MV-4-11 (cell line): Measurements from ENCODE around the gene TRANK1.
"Not testable (repeated sequence)": the region's sequence is repeated elsewhere in the genome, so short reads cannot be mapped to it uniquely, and the experiment has no call there.

Source experiments
- DNase-seq: peaks from one replicate; lab custom pipeline; 2025; lab: John Stamatoyannopoulos, UW

The TRANK1 gene

DNA sequence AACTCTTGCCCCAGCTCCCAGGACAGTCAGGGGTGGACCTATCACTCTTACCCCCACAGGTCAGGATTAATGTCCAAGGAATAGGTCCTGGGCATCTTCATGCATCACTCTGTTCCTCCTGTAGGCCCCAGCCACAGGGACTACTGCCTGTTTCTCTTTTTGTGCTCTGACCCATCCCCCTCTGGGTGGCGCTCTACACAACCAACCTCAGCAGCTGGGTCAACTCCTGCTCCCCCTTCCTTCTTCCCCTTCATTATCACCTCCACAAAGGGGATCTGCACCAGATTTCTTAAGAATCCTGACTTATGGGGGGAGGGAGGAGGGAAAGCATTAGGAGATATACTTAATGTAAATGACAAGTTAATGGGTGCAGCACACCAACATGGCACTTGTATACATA lies 12.2 kb upstream of the TRANK1 start:
- DNase-seq = no peak

- DNase-seq = no peak
These were observed 11.3 kb upstream of the TRANK1 start for GRCh38 chr3:36956155-36956554.

DNA sequence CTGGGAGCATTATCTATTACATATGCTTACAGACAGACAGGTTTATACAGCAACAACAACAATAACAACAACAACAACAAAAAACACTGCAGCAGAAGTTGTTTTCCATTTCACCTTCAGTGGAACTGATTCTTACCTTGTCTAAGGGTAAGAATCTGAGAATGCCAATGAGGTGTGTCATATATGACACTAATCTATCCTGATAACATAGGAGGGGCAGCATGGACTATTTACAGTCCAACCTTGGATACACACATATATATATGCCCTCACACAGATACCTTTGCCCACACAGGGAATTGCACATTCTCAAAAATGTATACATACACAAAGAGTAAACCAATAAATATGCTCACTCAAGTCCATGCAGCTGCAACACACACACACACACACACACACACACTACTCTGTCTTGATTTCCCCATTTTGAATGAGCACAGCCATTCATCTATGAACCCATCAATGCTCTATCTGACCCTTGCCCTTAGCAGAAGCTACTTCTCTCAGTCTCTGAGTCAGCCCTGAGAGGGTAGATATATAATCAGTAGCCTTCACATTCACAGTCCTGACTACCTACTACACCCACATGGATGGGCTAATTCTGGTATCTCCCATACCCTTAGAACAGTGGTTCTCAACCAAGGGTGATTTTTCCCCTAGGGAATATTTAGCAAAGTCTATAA lies 9.7 kb upstream of the TRANK1 start:
- DNase-seq = no peak

GRCh38 chr3:36947814-36948213 lies 3.0 kb upstream of the TRANK1 start:
- not testable (repeated sequence) for DNase-seq

DNA sequence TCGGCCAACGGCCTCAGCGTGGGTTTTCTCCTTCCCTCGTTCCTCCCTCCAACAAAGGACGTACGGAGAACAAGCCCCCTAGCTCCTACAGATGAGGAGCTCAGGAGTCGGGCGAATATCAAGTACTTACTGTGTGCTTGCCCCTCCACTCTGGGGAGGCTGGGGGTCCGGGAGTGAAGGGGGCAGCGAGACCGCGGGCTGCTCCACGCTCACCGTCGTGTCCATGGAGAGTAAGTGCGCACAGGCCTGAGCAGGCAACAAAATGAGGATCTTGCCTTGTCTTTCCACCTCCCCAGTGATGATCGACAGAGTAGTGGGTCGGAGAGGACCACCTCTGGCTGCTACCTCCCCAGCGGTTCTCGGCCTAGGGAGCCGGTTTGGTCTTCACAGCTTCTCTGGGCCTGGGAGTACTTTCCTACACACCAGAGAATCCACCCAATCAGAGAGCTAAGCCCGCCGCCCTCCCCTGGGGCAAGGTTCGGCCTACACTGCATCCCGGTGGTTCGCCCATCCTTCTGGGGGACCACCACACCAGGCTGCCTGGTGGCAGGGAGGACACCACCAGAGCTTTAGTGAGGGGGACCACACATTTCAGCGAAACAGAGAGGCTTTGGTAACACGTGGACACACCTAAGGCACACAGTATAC lies 603 bp upstream of the TRANK1 start:
- DNase-seq = no peak

DNA sequence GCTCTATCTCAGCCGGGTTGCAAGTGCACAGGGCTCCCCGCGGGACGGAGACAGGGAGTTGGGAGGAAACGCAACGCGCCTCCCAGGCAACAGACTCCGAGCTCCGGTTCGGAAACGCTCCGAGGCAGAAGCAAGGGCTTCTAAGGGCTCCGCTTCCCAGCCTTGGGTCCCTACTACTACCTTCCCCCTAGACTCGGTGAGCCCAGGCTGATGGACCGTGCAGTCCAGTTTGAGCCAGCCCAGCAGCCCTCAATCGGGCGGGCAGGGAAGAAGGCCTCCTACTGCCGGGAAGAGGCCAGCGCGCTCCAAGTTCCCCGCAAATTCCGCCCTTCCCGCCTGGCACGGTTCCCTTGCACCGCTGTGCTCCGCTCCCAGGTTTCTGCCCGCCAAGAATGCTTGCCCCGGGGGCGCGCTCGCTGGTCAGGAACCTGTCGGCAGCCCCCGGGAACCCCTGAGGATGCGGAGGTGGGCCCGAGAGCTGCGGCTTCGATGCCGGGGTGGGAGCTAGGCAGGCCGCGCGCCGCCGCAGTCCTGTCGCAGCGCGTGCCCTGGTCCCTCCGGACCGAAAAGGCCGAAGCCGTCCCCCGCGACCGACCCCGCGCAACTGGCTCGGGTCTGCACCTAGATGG lies 728 bp downstream of the TRANK1 start:
- DNase-seq = peak; percentile 14

DNA sequence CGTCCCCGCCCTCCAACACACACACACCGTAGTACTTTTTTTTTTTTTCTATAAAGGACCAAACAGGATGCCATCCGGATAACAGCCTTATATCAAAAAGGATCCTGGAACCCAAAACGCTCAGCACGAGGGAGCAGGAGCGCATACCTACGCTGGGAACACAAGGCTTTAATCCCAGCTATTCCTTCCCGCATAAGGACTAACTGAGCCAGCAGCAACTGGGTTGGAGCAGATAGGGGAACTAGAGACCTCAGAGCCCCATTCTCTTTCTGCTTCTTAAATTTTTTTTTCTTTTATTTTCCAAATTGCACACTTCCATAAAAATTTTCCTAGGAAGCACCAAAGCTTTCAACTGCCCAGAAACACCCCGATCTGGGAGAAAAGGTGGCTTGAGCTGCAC lies 1.3 kb downstream of the TRANK1 start:
- DNase-seq = no peak

- no peak for DNase-seq
These were observed 2.1 kb downstream of the TRANK1 start for GRCh38 chr3:36942638-36943248.

DNA sequence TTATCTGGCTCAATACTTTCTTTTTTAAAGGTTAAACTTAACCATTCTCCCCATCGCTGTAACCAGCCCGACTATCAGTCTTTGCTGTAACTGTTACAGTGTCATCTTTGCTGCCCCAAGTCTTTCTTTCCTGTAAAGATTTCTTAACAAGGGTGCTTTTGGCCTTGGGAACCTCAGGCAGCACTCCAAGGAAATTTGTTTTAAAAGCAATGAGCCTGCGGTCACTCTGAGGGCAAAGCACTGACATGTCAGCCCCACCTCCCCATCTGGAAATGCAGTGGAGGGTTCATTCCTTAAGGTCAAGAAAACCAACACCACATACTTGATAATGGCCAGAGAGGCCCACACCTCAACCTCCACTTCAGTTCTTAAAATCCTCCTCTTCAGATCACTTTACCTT lies 3.2 kb downstream of the TRANK1 start:
- no peak for DNase-seq

DNA sequence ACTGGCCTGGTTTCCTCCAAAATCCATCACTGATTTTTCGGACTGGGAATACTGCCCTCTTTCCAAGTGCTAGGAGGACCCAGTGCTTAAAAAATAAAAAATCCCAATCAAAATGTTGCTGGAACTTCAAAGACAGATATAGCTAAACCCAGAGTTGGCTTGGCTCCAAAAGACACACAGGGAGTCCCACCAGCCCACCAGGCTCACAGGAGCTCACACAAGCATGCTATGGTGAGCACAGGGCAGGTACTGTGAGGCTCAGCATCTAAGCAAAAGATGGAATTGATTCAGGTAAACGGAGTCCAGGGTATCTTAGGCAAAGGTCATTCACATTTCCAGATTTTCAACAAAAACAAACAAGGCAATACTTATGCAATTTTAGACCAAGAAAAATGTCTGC lies 3.7 kb downstream of the TRANK1 start:
- DNase-seq = no peak

DNA sequence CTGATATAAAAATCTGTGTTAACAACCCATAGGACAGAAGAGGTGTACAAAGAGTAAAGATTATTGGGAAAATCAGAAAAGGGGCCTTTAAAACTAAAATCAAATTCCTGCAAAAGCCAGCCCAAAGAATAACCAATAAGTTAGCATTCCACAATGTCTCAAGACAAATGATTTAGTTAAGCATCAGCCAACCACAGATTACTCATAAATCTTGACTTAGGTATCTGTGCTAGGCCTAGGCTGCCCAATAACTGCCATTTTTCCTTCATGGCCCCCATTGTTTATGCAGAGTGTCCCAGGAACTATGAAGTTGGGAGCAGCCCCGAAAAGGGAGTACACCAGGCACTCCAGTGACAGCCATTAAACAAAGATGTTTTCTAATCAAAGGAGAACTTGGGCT lies 7.4 kb downstream of the TRANK1 start:
- DNase-seq = no peak

GRCh38 chr3:36933540-36934296 lies 11.1 kb downstream of the TRANK1 start:
- no peak for DNase-seq

GRCh38 chr3:36931424-36931823 lies 13.4 kb downstream of the TRANK1 start:
- not testable (repeated sequence) for DNase-seq

- DNase-seq = no peak
These were observed 16.6 kb downstream of the TRANK1 start for GRCh38 chr3:36928220-36928619.

GRCh38 chr3:36926292-36926897 lies 18.5 kb downstream of the TRANK1 start:
- no peak for DNase-seq

- peak; percentile 36 for DNase-seq
These were observed 19.9 kb downstream of the TRANK1 start for GRCh38 chr3:36924744-36925521.

DNA sequence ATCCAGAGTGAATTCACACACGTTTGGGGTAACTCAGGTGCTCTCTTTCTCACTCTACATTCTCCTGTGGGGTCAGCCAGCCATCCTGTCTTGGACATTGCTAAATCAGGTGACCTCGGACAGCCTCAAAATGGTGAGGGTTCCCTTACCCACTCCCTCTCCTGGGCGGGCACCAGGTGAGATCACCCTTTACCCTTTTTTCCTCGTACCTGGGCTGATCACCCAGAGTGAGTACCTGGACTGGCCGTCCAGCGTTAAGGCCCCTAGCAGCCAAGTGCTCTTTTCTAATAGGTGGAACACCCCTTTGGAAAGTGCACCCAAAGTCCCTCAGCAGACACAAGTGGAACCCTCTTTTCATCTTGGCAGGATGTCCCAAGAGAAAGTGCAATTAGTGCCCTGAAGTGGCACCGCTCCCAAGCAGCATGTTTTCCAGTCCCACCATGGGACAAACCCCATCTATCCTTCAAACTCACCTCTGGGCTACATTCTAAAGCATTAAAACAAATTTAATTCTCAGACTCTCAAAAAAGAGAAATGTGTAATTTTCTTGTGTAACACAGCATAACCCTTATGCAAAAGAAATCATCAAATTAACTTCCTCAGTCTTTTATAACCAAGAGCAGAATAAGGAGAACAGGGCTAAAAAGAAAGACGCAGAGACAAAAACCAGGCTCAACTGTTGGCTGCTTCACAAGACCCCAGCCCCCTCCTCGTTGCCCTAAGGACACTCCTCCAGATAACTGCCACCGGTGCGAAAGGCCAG lies 20.7 kb downstream of the TRANK1 start:
- peak; percentile 31 for DNase-seq

DNA sequence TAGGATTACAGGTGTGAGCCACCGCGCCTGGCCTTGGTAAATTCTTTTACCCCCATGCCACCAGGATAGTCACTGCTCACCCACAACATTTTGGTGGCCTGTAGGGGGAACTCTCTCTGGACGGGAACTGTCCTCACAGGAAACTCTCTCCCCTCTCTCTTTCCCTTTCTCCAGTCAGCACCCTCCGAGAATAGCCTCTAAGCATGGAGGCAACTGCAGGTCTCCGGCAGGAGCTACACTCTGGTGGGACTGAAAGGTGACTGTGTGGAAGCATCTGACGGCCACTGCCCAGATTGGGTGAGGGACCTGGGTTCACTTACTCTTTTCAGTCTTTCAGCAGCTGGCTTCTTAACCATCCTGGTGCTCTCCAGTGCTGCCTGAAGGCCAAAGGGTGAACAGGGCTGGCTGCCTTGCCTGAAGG lies 21.3 kb downstream of the TRANK1 start:
- DNase-seq = no peak

GRCh38 chr3:36920884-36921567 lies 23.8 kb downstream of the TRANK1 start:
- DNase-seq = no peak
